ENCODE measurements around the gene SPP1.

The SPP1 gene

DNA sequence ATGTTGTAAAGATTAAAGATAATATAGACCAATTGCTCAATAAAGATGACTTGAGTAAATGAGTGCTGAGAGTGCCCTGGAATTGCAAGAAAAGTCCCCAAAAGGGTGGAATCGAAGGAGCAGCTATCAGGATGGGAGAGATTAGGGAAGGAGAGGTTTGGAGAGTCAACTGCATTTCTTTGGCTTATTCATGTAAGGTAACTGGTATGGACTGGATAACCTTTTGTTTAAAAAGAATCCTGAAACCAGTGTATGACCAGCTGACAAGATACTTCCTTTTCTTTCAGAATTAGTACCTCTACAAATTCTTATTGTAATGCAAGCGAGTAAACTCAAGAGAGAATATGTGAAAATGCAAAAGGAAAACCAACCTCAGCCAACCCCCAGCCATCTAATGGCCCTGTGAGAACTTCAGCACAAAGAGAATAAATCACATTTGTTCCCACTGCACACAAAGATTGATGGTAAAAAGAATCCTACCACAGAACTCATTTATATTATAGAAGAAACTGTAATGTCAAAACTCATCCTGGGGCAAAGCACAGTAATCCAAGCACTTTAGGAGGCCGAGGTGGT is 24.5 kb upstream of the SPP1 start:
- TF ChIP-seq SIN3A (IDR thresholded peaks at IDR 0.05; ENCODE audit: borderline replicate concordance, insufficient read depth, low read length) (no peak), REST (IDR thresholded peaks at IDR 0.05; ENCODE audit: insufficient read depth in 1 of 2, low read depth in 2 of 2, low read length in 2 of 2) (no peak), POLR2AphosphoS5 (IDR thresholded peaks at IDR 0.05; ENCODE audit: low read depth, low read length) (no peak), FOXP2 (optimal IDR thresholded peaks at IDR 0.05; ENCODE audit: borderline replicate concordance, extremely low read depth, extremely low read length, insufficient read depth) (no peak), TAF1 (IDR thresholded peaks at IDR 0.05; ENCODE audit: borderline replicate concordance, insufficient read depth, low read length) (no peak)

DNA sequence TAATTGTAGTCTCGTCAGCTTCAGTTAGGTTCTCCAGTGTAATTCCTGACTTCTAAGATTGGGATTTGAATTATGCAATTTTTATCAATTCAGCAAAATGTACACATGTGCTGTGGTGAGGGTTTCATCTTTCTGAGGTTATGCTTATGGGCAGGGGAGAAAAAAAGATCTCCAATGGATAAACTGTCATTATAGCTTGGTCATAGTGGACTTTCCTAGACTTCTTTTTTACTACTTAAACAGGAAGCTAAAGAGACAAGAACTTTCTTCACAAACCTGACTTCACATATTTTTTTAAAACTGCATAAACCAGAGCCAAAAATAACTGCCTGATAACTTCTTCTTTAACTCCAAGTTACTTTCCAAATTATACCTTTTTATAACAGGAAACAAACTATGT is 21.7 kb upstream of the SPP1 start:
- TF ChIP-seq FOXP2 (optimal IDR thresholded peaks at IDR 0.05; ENCODE audit: borderline replicate concordance, extremely low read depth, extremely low read length, insufficient read depth) = no peak
- no peak for TF ChIP-seq REST (IDR thresholded peaks at IDR 0.05; ENCODE audit: insufficient read depth in 1 of 2, low read depth in 2 of 2, low read length in 2 of 2)
- TF ChIP-seq TAF1 (IDR thresholded peaks at IDR 0.05; ENCODE audit: borderline replicate concordance, insufficient read depth, low read length) = no peak

DNA sequence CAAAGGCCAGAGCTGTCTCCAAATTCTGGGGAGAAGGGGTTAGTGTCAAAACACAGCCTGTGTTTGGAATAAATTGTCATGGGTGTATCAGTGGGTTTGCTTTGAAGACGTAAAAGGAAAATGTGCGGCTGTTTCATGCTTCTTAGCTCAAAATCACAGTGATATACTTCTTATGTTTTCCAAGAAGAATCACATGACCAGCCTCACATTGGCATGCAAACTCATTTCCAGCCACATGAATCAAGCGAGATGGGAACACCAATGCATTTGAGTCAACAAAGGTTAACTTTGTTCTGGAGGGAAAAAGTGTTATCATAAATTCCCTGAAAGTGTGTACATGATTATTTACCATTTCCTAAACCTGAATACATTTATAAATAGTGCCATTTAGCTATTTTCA is 19.0 kb upstream of the SPP1 start:
- no peak for TF ChIP-seq TAF1 (IDR thresholded peaks at IDR 0.05; ENCODE audit: borderline replicate concordance, insufficient read depth, low read length)
- TF ChIP-seq SIN3A (IDR thresholded peaks at IDR 0.05; ENCODE audit: borderline replicate concordance, insufficient read depth, low read length) = no peak
- no peak for TF ChIP-seq REST (IDR thresholded peaks at IDR 0.05; ENCODE audit: insufficient read depth in 1 of 2, low read depth in 2 of 2, low read length in 2 of 2)
- TF ChIP-seq FOXP2 (optimal IDR thresholded peaks at IDR 0.05; ENCODE audit: borderline replicate concordance, extremely low read depth, extremely low read length, insufficient read depth) = no peak
- no peak for TF ChIP-seq POLR2AphosphoS5 (IDR thresholded peaks at IDR 0.05; ENCODE audit: low read depth, low read length)

DNA sequence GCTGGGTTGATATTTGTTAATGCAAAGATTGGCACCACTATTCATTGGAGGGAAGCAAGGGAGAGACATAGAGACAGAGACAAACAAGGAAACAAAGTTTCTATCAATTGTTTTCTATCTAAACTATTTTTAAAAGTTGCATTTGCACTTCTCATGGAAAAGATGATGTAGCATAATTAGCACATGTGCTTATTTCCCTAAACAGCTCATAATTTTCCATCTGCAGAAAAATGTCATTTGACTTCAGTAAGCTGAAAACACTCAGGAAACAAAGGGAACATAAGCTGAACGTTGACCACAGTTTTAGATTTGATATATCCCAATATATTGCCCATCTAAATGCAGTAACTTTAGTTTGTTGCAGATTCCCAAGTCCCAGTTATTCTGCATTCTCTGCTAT is 18.5 kb upstream of the SPP1 start:
- TF ChIP-seq FOXP2 (optimal IDR thresholded peaks at IDR 0.05; ENCODE audit: borderline replicate concordance, extremely low read depth, extremely low read length, insufficient read depth) = no peak
- no peak for TF ChIP-seq TAF1 (IDR thresholded peaks at IDR 0.05; ENCODE audit: borderline replicate concordance, insufficient read depth, low read length)
- no peak for TF ChIP-seq POLR2AphosphoS5 (IDR thresholded peaks at IDR 0.05; ENCODE audit: low read depth, low read length)
- TF ChIP-seq REST (IDR thresholded peaks at IDR 0.05; ENCODE audit: insufficient read depth in 1 of 2, low read depth in 2 of 2, low read length in 2 of 2) = no peak
- no peak for TF ChIP-seq SIN3A (IDR thresholded peaks at IDR 0.05; ENCODE audit: borderline replicate concordance, insufficient read depth, low read length)

GRCh38 chr4:87961993-87962392 is 13.5 kb upstream of the SPP1 start:
- TF ChIP-seq SIN3A (IDR thresholded peaks at IDR 0.05; ENCODE audit: borderline replicate concordance, insufficient read depth, low read length) (no peak), POLR2AphosphoS5 (IDR thresholded peaks at IDR 0.05; ENCODE audit: low read depth, low read length) (no peak), TAF1 (IDR thresholded peaks at IDR 0.05; ENCODE audit: borderline replicate concordance, insufficient read depth, low read length) (no peak), FOXP2 (optimal IDR thresholded peaks at IDR 0.05; ENCODE audit: borderline replicate concordance, extremely low read depth, extremely low read length, insufficient read depth) (no peak), REST (IDR thresholded peaks at IDR 0.05; ENCODE audit: insufficient read depth in 1 of 2, low read depth in 2 of 2, low read length in 2 of 2) (no peak)
